GM12892 (cell line): ENCODE results near the gene ST6GAL1.

Source experiments
- POLR2A ChIP-seq: IDR thresholded peaks from 2 replicates; pipeline ENCODE4 v1.6.1; 2011; ENCODE audit warnings: low read depth, low read length, control low read depth
- POLR2AphosphoS5 ChIP-seq: IDR thresholded peaks from 2 replicates; pipeline ENCODE4 v1.6.1; 2011; ENCODE audit warnings: low read depth, low read length, control low read depth
- TAF1 ChIP-seq: IDR thresholded peaks from 2 replicates; pipeline ENCODE4 v1.6.1; 2011; ENCODE audit warnings: low read depth, mild to moderate bottlenecking, control low read depth, low read length, borderline replicate concordance

- TF ChIP-seq POLR2A (no peak), POLR2AphosphoS5 (no peak), TAF1 (no peak)
Measured at GRCh38 chr3:186985661-186986364, 55.5 kb downstream of the ST6GAL1 start.
